Uterus (tissue), 2 donors: Measurements from ENCODE around the gene MUC5B.

ENCODE experiments used
- POLR2A ChIP-seq, 2 donors: fragments of 450-650 bp; IDR thresholded peaks; one replicate each; pipeline ENCODE4 v1.6.1; 2016; ENCODE audit warnings: antibody characterized with exemption in 2 of 2, mild to moderate bottlenecking in 1 of 2, moderate library complexity in 1 of 2
- TF ChIP-seq, protein P1 (sequence below), 4 experiments: fragments of 200-600 bp in 2 of 4; fragments of 450-650 bp in 2 of 4; sonication (generic) in 2 of 4; IDR thresholded peaks; one replicate each; pipeline ENCODE4 v1.5.1; 2016 to 2019; ENCODE audit warnings: antibody characterized with exemption in 4 of 4, mild to moderate bottlenecking in 2 of 4, moderate library complexity in 1 of 4

DNA sequence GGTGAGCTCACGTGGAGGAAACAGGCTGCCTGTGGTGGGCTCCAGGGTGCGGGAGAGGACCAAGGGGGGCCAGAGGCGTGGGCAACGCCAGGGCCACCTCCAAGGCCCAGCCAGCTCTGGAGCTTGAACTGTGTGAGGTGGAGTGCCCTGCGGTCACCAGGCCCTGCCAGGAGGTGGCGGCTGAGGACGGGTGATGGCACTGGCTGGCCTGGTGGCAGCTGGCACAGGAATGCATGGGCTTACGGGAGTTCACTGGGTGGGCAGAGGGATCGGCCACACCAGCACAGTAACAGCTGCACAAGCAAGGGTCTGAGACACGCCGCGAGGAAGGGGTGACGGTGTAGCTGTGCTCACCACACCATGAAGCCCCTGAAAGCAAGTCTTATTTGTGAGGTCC, 70.8 kb downstream of the MUC5B start:
- TF ChIP-seq, protein P1, sequence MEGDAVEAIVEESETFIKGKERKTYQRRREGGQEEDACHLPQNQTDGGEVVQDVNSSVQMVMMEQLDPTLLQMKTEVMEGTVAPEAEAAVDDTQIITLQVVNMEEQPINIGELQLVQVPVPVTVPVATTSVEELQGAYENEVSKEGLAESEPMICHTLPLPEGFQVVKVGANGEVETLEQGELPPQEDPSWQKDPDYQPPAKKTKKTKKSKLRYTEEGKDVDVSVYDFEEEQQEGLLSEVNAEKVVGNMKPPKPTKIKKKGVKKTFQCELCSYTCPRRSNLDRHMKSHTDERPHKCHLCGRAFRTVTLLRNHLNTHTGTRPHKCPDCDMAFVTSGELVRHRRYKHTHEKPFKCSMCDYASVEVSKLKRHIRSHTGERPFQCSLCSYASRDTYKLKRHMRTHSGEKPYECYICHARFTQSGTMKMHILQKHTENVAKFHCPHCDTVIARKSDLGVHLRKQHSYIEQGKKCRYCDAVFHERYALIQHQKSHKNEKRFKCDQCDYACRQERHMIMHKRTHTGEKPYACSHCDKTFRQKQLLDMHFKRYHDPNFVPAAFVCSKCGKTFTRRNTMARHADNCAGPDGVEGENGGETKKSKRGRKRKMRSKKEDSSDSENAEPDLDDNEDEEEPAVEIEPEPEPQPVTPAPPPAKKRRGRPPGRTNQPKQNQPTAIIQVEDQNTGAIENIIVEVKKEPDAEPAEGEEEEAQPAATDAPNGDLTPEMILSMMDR (IDR thresholded peaks at IDR 0.05), result no peak
- no peak for TF ChIP-seq POLR2A (IDR thresholded peaks at IDR 0.05)
